Endothelial cell of umbilical vein (primary cell): Measurements from ENCODE around the gene B3GNT7. TPM values are rescaled to one million over a fixed set of nuclear protein-coding genes. Genes with fewer than 3 reads are reported as not detected.

ENCODE experiments used
- BruUV-seq: library from RNA; stranded (reverse); fragments of 400-500 nt; replicated peaks from 2 replicates; lab custom pipeline; 2021; lab: Mats Ljungman, UMichigan
- CTCF ChIA-PET: fragments of 300-600, 350-600 bp; sonication (Branson Sonifier 250); formaldehyde crosslinking; loops from one replicate; lab custom pipeline; 2021; ENCODE audit warnings: antibody characterized with exemption, inconsistent platforms; lab: Charles Lee
- POLR2A ChIA-PET: fragments of 300-600, 350-600 bp; sonication (Branson Sonifier 250); formaldehyde crosslinking; loops from one replicate; lab custom pipeline; 2021; ENCODE audit warnings: antibody characterized with exemption, inconsistent platforms; lab: Charles Lee
- DNase-seq: peaks from one replicate; pipeline ENCODE4 v3.0.0-alpha.2; 2011; ENCODE audit warnings: low read depth, low spot score
- FAIRE-seq: peaks from 2 replicates; lab custom pipeline; 2011; peaks lifted over from hg19 to GRCh38; lab: Jason Lieb, UNC
- H2AFZ ChIP-seq: 2 replicates; pipeline ENCODE4 v1.6.0; 2012; ENCODE audit warnings: low read depth, low read length, control low read depth, inconsistent platforms
- H3K27ac ChIP-seq: 2 replicates; pipeline ENCODE4 v1.5.1; 2011; ENCODE audit warnings: low read depth, mild to moderate bottlenecking, control low read depth, low read length, moderate library complexity; ENCODE audit not compliant: insufficient read depth
- H3K27me3 ChIP-seq, 2 experiments: 2 replicates each; pipeline versions ENCODE4 v1.6.0 to v1.6.1; 2011; ENCODE audit warnings: low read length in 2 of 2, mixed read lengths in 1 of 2; ENCODE audit not compliant: control insufficient read depth in 2 of 2, insufficient read depth in 2 of 2
- H3K36me3 ChIP-seq, 2 experiments: 2 replicates in 1 of 2; 3 replicates in 1 of 2; pipeline ENCODE4 v1.5.1; 2011; ENCODE audit warnings: low read length in 2 of 2, mild to moderate bottlenecking in 1 of 2, moderate library complexity in 1 of 2; ENCODE audit not compliant: control insufficient read depth in 2 of 2, insufficient read depth in 2 of 2; ENCODE audit errors: extremely low read depth in 1 of 2
- H3K4me1 ChIP-seq: 3 replicates; pipeline ENCODE4 v1.5.1; 2011; ENCODE audit warnings: mild to moderate bottlenecking, low read length; ENCODE audit not compliant: control insufficient read depth, insufficient read depth; ENCODE audit errors: extremely low read depth
- H3K4me2 ChIP-seq: 2 replicates; pipeline ENCODE4 v1.6.1; 2011; ENCODE audit warnings: low read length, control low read depth, mixed read lengths; ENCODE audit not compliant: insufficient read depth
- H3K4me3 ChIP-seq, 3 experiments: fragments of 200-600 bp in 1 of 3; sonication (generic), shearing (Covaris generic) in 1 of 3; replicated peaks in 1 of 3; 2 replicates each; pipeline ENCODE4 v1.5.1; 2011 to 2016; ENCODE audit warnings: control low read depth in 3 of 3, low read length in 3 of 3, mild to moderate bottlenecking in 2 of 3, inconsistent platforms in 1 of 3, low read depth in 1 of 3, moderate library complexity in 1 of 3; ENCODE audit not compliant: insufficient read depth in 1 of 3
- H3K79me2 ChIP-seq: 2 replicates; pipeline ENCODE4 v1.6.0; 2012; ENCODE audit warnings: low read length, inconsistent platforms; ENCODE audit not compliant: control insufficient read depth, insufficient read depth
- H3K9ac ChIP-seq: replicated peaks from 2 replicates; pipeline ENCODE3; 2011; ENCODE audit warnings: low read length, control low read depth; ENCODE audit not compliant: insufficient read depth; ENCODE audit errors: extremely low read depth
- H3K9me1 ChIP-seq: replicated peaks from 3 replicates; pipeline ENCODE4 v1.6.0; 2011; ENCODE audit warnings: mild to moderate bottlenecking, low read length; ENCODE audit not compliant: control insufficient read depth, insufficient read depth; ENCODE audit errors: extremely low read depth
- H3K9me3 ChIP-seq: replicated peaks from 2 replicates; pipeline ENCODE4 v1.5.1; 2012; ENCODE audit warnings: low read length, inconsistent platforms; ENCODE audit not compliant: control insufficient read depth, insufficient read depth
- H4K20me1 ChIP-seq: replicated peaks from 2 replicates; pipeline ENCODE3; 2011; ENCODE audit warnings: mild to moderate bottlenecking, low read length; ENCODE audit not compliant: control insufficient read depth, insufficient read depth; ENCODE audit errors: extremely low read depth
- CTCF ChIP-seq, 2 donors: IDR thresholded peaks; 1 replicate in 1 of 2; 2 replicates in 1 of 2; pipeline ENCODE4 v1.5.1; 2011; ENCODE audit warnings: low read length in 2 of 2, mild to moderate bottlenecking in 2 of 2, moderate library complexity in 2 of 2, control low read depth in 1 of 2, inconsistent platforms in 1 of 2, low read depth in 1 of 2; ENCODE audit not compliant: insufficient read depth in 1 of 2; ENCODE audit errors: extremely low read depth in 1 of 2
- EZH2 ChIP-seq: IDR thresholded peaks from 2 replicates; pipeline ENCODE4 v1.6.1; 2012; ENCODE audit warnings: borderline replicate concordance, low read depth, mild to moderate bottlenecking, moderate library complexity, low read length, inconsistent platforms; ENCODE audit not compliant: severe bottlenecking
- FOS ChIP-seq: IDR thresholded peaks from 2 replicates; pipeline ENCODE4 v1.6.1; 2011; ENCODE audit warnings: mild to moderate bottlenecking, low read length, moderate library complexity, borderline replicate concordance; ENCODE audit not compliant: insufficient read depth
- GATA2 ChIP-seq: IDR thresholded peaks from 2 replicates; pipeline ENCODE4 v1.7.0; 2011; ENCODE audit warnings: low read depth, mild to moderate bottlenecking, moderate library complexity, mixed read lengths, low read length; ENCODE audit not compliant: insufficient read length, insufficient read depth
- JUN ChIP-seq: IDR thresholded peaks from 2 replicates; pipeline ENCODE4 v1.6.1; 2011; ENCODE audit warnings: borderline replicate concordance, low read depth; ENCODE audit not compliant: insufficient read length, insufficient read depth
- MAX ChIP-seq: IDR thresholded peaks from 2 replicates; pipeline ENCODE4 v1.6.1; 2011; ENCODE audit not compliant: insufficient read depth, insufficient read length
- MYC ChIP-seq: IDR thresholded peaks from one replicate; pipeline ENCODE4 v1.6.1; 2011; ENCODE audit warnings: mild to moderate bottlenecking, low read depth, low read length
- POLR2A ChIP-seq: IDR thresholded peaks from 2 replicates; pipeline ENCODE4 v1.6.1; 2012; ENCODE audit warnings: low read depth, mild to moderate bottlenecking, control low read depth, low read length
- POLR2AphosphoS5 ChIP-seq: IDR thresholded peaks from 2 replicates; pipeline ENCODE4 v1.6.1; 2012; ENCODE audit warnings: low read depth, mild to moderate bottlenecking, control low read depth, low read length, moderate library complexity; ENCODE audit not compliant: insufficient read depth
- dilution Hi-C: fragments of 300-500 bp; cut with MboI; formaldehyde crosslinking; loops from one replicate; pipeline ENCODE4 v1.15.0; 2019; ENCODE audit warnings: low sequenced_read_pairs; ENCODE audit not compliant: extremely low pct_ligation_motif_present
- intact Hi-C: fragments of 100-400 bp; cut with micrococcal nuclease; formaldehyde crosslinking; loops from one replicate; pipeline ENCODE4 v1.10.0; 2022
- polyA plus RNA-seq, 4 experiments: library from polyadenylated mRNA; depleted of rRNA in 3 of 4; stranded (reverse) in 3 of 4; unstranded in 1 of 4; fragments of >200 nt; gene quantifications; 2 replicates each; pipeline versions ENCODE4 v1.2.1 to v1.2.3, GENCODE V29; 2011 to 2012; ENCODE audit warnings: missing spikeins in 1 of 4
- total RNA-seq: library from RNA; stranded (reverse); gene quantifications from 2 replicates; pipeline ENCODE4 v1.2.3, GENCODE V29; 2021

The B3GNT7 gene
- total and polyA plus RNA-seq, 2 donors (not counting 3 experiments of a cell fraction or from before 2014, with no cell fraction given): 0.39 to 1.2 TPM

GRCh38 chr2:231431606-231432005 lies 36.1 kb downstream of the B3GNT7 start:
- FAIRE-seq (no peak), DNase-seq (no peak)
- Histone ChIP-seq H3K27ac (no peak overlapping the region), H2AFZ (no peak overlapping the region), H3K79me2 (no peaks in the 10 kb centered on the region), H3K4me1 (no peaks in the 10 kb centered on the region), H4K20me1 (no peaks in the 10 kb centered on the region), H3K9me1 (no peaks in the 10 kb centered on the region), H3K4me3 (no peak overlapping the region), H3K36me3 (no peaks in the 10 kb centered on the region), H3K9me3 (no peaks in the 10 kb centered on the region), H3K4me2 (no peak overlapping the region), H3K9ac (no peak overlapping the region), H3K27me3 (no peaks in the 10 kb centered on the region)
- POLR2A ChIA-PET: no interaction called here
- TF ChIP-seq POLR2A: no peak
- no peak for TF ChIP-seq EZH2
- no peak for TF ChIP-seq POLR2AphosphoS5
- no peak for TF ChIP-seq MAX
- TF ChIP-seq JUN: no peak
- TF ChIP-seq FOS: no peak
- TF ChIP-seq CTCF (IDR thresholded peaks at IDR 0.05; ENCODE audit: extremely low read depth in 1 of 2, insufficient read depth in 1 of 2, low read depth in 1 of 2, low read length in 2 of 2): no peak
- TF ChIP-seq MYC: no peak
- TF ChIP-seq GATA2: no peak
- dilution Hi-C loops (no loop called here), intact Hi-C loops (no loop called here)
- BruUV-seq: no TSS peak
- CTCF ChIA-PET: no interaction called here
